A172 (cell line): ENCODE measurements around the gene RFX3. TPM values are rescaled to one million over a fixed set of nuclear protein-coding genes. Genes with fewer than 3 reads are reported as not detected.

ENCODE experiments used
- DNase-seq: peaks from one replicate; pipeline ENCODE4 v3.0.0-alpha.2; 2015; ENCODE audit warnings: low spot score
- total RNA-seq: library from RNA; depleted of rRNA; stranded (reverse); fragments of >200 nt; shearing (Covaris generic); gene quantifications from 2 replicates; pipeline ENCODE4 v1.2.3, GENCODE V29; 2014; rRNA removed

Gene RFX3
- total RNA-seq = 1.9 and 3.1 TPM in 2 replicates

DNA sequence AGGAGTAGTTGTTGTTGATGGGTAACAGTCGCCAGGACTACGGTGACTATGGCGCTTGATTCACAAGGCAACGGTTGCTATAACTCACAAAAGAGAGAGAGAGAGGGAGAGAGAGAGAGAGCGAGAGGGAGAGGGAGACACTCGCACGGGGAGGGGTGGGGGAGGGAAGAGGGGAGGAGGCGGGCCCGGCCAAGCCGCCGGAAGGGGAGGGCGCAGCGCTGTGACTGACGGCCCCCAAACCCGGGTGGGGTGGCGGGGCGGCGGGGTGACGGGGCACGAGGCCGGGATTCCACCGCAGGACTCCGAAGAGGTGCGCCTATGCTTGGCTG lies at the start of gene RFX3:
RFX3 (minus strand) TSS at position 166 of the 329 bp plus-strand sequence. CDS start 130,413 bp downstream, outside the sequence.
- peak; percentile 91 for DNase-seq

DNA sequence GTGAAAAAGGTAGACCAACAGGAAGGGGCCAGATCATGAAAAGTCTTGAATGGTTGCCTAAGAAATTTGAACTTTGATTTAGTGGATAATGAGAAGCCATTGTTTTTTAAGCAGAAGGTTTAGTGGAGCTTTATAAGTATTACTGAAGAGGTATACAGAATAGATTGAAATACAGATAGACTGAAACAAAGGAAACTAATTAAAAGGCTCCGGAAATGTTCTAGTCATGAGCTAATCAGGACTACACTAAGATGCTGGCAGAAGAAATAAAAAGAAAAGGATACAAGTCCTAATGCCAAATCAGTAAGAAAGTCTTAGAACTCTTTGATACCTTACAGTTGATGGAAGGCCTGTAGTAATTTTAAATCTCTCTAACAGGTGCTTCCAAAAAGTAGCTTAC lies 45.7 kb upstream of the RFX3 start:
- DNase-seq = no peak

DNA sequence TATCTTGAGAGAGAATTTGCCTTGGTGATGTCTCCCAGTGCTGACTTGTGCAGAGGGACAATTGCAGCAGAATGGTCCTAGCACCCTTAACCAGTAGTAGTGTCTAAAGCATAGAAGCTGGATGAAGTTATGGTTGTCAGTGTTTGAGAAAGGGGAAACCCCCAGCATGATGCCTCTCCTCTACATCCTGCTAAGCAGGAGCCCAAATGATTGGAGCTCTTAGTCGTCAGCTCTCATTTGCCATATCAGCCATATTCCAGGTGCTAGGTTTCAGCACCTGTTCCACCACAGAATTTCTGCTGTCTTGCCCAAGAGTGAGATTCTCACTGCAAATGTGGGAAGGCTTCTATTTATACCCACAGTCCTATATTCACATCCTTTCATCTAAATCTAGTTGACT lies 43.7 kb upstream of the RFX3 start:
- no peak for DNase-seq

- no peak for DNase-seq
Observed at GRCh38 chr9:3567988-3568387, 42.2 kb upstream of the RFX3 start.

GRCh38 chr9:3553076-3553765 lies 27.4 kb upstream of the RFX3 start:
- DNase-seq = no peak

GRCh38 chr9:3549225-3549624 lies 23.4 kb upstream of the RFX3 start:
- no peak for DNase-seq

DNA sequence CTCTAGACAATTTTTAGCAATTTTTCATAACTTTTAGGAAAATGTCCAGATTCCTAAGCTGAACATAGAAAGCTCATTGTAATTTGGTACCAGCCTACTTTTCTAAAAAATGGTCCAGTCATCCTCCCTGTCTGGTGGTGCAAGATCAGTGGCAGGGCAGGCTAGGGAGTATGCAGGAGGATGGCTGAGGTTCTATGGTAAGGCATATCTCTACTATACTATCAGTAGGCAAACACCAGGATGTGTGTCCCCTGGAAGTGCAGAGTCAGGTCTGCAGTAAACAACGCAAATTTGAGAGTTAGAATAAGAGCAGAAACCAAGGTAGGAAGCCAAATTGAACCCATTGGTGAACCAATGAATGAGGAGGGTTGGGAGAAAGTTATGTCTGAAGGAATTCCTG lies 22.8 kb upstream of the RFX3 start:
- DNase-seq = no peak

GRCh38 chr9:3541206-3541605 lies 15.4 kb upstream of the RFX3 start:
- DNase-seq = no peak

DNA sequence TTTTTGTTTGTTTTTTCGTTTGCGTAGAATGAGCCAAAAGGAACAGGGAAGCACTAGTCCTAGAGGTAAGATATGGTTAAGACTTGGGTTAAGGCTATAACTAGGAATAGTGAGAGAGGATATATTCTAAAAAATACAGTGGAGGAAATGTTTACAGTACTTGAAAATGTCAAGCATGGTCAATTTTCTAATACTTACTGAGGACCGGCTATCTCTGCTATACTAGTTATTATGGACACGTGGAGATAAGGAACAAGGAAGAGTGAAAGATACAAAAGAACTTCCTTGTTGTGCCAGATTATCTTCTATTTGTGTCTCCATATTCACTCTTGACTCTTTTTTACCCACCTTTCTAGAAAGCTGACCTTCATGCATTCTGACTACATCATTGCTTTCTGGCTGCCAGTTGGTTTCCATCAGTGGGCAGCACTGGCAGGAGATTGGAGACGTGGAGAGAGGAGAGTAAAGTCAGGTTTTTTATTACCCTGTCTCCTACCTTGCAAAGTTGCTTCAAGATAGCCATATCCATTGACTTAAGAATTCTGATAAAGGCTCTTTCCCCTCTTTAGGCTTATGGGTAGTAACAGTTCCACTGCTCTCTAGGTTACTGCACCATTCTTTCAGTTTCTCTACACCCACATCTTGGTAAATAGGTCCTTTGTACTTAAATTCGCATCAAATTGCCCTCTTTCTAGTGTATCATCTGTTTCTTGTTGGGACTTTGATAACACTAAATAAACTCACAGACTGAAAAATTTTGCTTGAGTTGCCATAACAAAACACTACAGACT lies 9.0 kb upstream of the RFX3 start:
- no peak for DNase-seq

DNA sequence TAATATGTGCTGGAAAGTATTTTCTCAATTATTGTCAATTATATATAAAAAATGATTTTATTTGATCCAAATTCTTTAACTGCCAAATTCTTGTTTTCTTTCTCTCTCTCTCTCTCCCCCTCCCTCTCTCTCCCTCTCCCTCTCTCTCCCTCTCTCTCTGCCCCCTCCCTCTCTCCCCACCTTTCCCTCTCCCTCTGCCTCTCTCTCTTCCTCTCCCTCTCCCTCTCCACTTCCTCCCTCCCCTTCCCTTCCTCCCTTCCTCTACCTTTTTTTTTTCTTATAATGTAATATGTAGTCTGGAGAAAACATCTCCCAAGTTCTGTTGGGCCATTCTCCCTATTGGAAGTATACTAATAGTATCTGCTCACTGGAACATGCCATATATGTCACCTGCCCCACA lies 6.4 kb upstream of the RFX3 start:
- no peak for DNase-seq

DNA sequence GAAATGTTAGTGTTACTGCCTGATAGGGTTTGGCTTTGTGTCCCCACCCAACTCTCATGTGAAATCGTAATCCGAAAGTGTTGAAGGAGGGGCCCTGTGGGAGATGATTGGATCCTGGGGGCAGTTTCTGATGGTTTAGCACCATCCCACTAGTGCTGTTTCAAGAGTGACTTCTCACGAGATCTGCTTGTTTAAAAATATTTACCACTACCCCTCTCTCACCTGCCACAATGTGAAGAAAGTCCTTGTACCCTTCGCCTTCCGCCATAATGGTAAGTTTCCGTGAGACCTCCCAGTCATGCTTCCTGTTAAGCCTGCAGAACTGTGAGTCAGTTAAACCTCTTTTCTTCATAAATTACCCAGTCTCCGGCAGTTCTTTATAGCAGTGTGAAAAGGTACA lies 2.6 kb upstream of the RFX3 start:
- peak; percentile 15 for DNase-seq

DNA sequence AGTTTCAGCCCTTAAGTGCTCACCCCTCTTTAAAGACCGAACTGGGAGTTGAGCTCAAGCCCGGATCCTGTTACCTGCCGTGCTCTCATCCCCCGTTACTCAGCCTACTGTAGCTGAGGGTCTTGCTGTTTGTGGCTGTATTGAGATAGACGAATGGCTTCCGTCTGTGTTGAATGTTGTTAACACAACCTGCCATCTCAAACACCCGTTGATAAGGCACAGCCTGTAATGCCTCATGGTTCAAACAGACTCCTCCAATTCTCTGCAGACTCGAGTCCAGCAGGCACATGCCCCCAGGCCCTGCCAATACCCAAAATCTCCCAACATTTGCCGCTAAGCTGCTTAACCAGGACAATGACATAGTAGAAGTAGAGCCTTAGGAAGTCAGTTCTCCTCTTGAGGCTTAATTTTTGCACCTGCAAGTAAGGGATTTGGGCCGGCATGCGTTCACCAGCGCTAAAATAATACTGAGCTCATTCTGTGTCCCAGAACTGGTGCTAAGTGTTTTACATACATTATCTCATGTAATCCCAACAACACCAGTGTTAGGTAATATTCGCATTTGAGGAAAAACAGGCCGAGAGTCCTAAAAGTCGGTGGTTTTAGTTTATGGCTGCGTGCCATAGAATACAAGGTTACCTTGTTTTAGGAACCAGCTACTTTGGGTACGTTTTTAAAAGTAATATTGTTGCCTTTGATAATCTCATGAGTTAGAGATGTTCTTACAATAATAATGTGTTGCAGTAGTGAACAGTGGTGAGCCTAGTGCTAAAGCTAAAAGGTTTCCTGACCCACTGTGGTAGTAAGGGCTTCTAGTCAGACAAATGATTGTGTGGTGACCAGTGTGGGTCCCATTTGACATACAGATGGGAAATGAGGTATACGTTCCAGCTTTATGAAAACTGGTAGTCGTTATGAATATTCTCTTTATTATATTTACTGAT lies 1.5 kb upstream of the RFX3 start:
- DNase-seq = peak; percentile 31

DNA sequence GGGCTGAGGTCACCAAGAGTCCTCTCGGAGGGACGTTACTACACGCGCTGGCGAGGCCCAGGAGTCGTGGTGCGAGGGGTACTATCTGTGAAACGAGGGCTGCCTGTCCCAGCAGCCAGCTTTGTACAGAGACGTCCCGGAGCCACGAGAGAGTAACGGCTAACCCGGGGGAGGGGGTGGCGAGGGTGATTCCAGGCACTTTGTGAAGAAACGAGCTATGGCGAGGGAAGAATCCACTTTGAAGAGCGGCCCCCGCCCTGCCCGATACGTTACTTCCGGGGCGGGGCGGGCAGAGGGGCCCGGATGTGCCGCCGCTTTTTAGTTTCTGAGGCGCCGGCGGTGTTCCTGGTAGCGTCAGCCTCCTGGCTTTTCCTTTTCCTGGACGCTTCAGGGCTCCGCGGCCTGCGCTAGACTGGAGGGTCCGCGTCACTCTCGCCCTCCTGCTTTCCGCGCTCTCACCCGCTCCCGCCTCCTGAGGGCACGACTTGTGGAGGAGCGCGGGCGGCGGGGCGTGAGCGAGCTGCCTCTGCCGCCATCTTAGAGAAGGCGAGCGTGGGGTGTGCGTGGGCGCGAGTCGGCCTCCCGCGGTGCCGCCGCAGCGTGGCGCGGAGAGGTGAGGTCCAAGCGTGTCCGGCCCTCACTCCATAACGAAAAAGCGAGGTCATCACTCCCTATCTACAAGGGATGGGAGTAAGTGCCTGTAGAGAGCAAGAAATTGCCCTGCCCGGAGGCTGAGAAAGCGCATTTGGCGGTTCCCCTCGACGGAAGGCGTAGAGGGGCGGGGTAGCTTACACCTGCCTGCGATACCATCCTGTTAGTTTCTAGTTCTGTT lies 580 bp upstream of the RFX3 start:
- DNase-seq = peak; percentile 78

- DNase-seq = no peak
Observed at GRCh38 chr9:3525096-3525835, 535 bp downstream of the RFX3 start.

DNA sequence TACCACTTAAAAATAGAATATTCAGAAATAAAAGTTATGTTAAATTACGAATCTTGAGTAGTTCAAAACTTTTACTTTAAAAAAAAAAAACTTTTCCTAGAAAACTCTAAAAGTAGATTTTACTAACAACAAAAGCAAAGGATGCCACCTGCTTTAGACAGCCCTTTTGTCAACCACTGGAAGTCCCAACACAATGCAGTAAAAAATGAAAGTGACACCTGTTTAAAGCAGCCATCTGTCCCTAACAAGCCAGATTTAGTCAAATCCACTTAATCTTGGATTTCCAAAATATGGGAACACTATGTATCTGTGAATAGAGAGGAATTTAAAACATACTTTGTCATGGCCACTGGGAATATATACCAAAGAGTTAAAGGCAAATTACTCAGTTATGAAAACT lies 3.8 kb downstream of the RFX3 start:
- no peak for DNase-seq

DNA sequence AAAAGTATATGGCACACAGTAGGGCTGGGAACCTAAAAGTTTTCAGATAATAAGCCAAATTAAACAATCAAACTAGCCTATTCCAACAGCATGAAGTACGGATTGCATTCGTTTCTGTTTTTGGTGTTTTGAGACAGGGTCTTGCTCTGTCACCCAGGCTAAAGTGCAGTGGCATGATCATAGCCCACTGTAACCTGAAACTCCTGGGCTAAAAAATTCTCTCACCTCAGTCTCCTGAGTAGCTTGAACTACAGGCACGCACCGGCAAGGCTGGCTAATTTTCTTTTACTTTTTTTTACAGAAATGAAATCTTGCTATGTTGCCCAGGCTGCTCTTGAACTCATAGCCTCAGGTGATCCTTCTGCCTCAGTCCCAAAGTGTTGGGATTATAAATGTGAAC lies 5.2 kb downstream of the RFX3 start:
- DNase-seq = no peak

DNA sequence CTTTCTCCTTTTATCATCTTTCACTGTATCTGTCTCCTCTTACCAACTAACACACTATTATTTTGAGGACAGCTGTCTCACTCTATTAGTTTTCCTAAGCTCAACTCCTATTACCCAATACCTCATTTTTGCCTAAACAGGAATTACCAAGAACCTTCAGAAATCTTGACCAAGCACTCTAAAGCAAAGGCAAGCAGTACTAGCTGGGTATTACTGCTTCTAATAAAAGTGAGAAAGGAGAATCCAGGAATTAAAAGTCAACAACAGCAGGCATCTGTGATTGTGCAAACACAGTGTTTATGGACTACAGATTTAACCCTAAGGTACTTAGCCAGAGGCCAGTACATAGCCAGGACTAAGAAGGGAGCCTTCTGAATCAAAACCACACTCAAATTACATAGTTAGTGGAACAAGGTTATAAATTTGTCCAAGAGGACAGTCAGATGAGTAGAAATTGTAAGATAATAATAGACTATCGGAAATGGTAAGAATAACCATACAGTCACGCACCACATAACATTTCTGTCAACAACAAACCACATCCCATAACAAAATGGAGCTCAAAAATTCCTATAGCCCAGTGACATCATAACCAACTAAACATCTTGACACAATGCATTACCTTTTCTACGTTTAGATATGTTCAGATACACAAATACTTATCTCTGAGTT lies 8.3 kb downstream of the RFX3 start:
- no peak for DNase-seq

GRCh38 chr9:3516667-3517330 lies 9.0 kb downstream of the RFX3 start:
- DNase-seq = no peak

- DNase-seq = no peak
Observed at GRCh38 chr9:3515405-3515804, 10.4 kb downstream of the RFX3 start.

GRCh38 chr9:3514786-3515185 lies 11.0 kb downstream of the RFX3 start:
- DNase-seq = no peak
